ENCODE measurements around the gene ARID3B.

DNA sequence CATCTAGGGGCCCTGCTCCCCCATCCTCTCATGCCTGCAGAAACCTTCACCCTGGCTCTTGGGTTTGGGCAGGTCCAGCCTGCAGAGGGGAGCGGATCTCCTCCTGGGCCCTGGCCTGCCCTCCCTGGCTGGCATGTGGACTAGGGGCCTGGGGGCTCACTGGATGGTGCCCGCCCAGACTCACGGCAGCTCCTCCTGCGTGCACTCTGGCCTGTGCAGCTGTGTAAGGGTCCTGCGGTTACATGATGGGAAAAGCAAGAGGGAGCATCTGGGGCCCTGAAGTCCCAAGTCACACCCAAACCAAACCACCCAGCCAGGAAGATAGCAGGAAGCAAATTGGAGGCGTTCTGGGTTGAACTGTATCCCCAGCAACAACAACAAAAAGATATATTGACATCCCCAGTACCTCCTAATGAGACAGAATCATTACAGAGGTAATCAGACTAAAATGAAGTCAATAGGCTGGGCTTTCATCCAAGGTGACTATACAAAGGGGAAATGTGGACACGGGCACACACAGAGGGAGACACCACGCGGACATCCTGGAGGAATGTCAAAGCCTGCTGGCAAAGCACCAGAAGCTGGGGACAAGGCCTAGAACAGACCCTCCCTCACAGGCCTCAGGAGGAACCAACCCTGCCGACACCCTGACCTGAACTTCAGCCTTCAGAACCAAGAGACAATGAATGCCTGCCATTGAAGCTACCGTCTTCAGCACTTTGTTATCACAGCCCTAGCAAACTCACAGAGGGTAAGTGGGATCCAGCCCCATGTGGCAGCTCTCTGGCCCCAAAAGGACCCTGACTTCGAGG, 64.2 kb downstream of the ARID3B start:
- TF ChIP-seq TARDBP (IDR thresholded peaks at IDR 0.05) (no peak), L3MBTL2 (conservative IDR thresholded peaks at IDR 0.05) (no peak), PKNOX1 (IDR thresholded peaks at IDR 0.05) (no peak), ARNT (IDR thresholded peaks at IDR 0.05) (no peak), SP1 (IDR thresholded peaks at IDR 0.05) (no peak)
